Astrocyte of the cerebellum (primary cell): ENCODE results near the gene CDC45.

Source experiments
- DNase-seq: peaks from one replicate; pipeline ENCODE4 v3.0.0-alpha.2; 2011; ENCODE audit warnings: low read depth
- H3K4me3 ChIP-seq: 2 replicates; pipeline ENCODE4 v1.5.1; 2011; ENCODE audit warnings: mild to moderate bottlenecking, low read depth, low read length, moderate library complexity
- in situ Hi-C: cut with HindIII; loops from 2 replicates; pipeline ENCODE4 v1.10.0; 2017; ENCODE audit warnings: low sequenced_read_pairs
- TF ChIP-seq, protein P1 (sequence below): IDR thresholded peaks from 2 replicates; pipeline ENCODE4 v1.5.1; 2012; ENCODE audit warnings: low read length, low read depth, moderate library complexity, mild to moderate bottlenecking; ENCODE audit errors: missing control alignments

CDC45 gene

DNA sequence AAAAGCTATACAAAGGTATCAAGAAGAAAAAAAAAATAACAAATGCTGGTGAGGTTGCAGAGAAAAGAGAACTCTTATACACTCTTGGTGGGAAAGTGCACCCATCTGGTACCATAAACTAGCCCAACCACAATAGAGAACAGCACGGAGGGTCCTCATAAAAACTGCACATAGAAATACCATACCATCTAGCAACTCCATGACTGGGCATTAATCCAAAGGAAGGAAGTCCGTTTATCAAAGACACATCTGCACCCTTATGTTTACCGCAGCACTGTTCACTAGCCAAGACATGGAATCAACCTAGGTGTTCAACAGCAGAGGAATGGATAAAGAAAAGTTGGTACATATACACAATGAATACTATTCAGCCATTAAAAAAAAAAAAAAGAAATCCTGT is 55.3 kb downstream of the CDC45 start:
- H3K4me3 ChIP-seq: no peak overlapping the region
- DNase-seq: no peak
- in situ Hi-C loops: no loop called here
- TF ChIP-seq, protein P1, sequence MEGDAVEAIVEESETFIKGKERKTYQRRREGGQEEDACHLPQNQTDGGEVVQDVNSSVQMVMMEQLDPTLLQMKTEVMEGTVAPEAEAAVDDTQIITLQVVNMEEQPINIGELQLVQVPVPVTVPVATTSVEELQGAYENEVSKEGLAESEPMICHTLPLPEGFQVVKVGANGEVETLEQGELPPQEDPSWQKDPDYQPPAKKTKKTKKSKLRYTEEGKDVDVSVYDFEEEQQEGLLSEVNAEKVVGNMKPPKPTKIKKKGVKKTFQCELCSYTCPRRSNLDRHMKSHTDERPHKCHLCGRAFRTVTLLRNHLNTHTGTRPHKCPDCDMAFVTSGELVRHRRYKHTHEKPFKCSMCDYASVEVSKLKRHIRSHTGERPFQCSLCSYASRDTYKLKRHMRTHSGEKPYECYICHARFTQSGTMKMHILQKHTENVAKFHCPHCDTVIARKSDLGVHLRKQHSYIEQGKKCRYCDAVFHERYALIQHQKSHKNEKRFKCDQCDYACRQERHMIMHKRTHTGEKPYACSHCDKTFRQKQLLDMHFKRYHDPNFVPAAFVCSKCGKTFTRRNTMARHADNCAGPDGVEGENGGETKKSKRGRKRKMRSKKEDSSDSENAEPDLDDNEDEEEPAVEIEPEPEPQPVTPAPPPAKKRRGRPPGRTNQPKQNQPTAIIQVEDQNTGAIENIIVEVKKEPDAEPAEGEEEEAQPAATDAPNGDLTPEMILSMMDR: no peak

DNA sequence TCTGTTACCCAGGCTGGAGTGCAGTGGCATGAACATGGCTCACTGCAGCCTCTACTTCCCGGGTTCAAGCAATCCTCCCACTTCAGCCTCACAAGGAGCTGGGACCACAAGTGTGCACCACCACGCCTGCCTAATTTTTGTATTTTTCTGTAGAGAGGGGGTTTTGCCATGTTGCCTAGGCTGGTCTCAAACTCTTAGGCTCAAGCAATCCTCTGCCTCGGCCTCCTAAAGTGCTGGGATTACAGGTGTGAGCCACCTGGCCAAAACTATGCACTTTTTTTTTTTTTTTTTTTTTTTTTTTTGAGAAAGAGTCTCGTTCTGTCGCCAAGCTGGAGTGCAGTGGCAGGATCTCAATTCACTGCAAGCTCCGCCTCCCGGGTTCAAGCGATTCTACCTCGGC is 56.8 kb downstream of the CDC45 start:
- in situ Hi-C loops: no loop called here
- TF ChIP-seq, protein P1: no peak
- H3K4me3 ChIP-seq: no peak overlapping the region
- no peak for DNase-seq

DNA sequence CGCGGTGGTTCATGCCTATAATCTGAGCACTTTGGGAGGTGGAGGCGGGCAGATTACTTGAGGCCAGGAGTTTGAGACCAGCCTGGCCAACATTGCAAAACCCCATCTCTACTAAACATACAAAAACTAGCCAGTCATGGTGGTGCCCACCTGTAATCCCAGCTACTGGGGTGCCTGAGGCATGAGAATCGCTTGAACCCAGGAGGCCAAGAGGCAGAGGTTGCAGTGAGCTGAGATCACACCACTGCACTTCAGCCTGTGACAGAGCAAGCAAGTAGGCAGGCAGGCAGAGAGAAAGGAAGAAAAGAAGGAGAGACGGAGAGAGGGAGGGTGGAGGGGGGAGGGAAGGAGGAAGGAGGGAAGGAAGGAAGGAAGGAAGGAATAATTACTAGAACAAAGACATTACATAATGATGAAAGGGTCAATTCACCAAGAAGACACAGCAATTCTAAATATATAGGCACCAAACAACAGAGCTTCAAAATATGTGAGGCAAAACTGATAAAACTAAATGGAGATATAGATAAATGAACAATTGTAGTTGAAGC is 58.3 kb downstream of the CDC45 start:
- in situ Hi-C loops: no loop called here
- no peak for DNase-seq
- H3K4me3 ChIP-seq: no peak overlapping the region
- TF ChIP-seq, protein P1: no peak

DNA sequence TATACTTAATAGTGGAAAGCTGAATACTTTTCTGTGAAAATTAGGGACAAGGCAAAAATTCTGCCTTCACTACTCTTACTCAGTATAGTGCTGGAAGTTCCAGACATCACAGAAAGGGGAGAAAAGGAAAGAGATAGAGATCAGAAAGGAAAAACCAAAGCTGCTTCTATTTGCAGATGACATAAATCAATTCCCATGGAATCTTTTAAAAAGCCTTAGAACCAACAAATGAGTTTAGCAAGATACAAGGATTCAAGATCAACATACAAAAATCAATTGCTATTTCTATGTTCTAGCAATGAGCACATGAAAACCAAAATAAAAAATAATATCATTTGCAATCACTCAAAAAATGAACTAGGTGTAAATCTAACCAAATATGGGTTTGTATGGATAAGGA is 60.7 kb downstream of the CDC45 start:
- in situ Hi-C loops: no loop called here
- DNase-seq: no peak
- TF ChIP-seq, protein P1: no peak
- no peak overlapping the region for H3K4me3 ChIP-seq

DNA sequence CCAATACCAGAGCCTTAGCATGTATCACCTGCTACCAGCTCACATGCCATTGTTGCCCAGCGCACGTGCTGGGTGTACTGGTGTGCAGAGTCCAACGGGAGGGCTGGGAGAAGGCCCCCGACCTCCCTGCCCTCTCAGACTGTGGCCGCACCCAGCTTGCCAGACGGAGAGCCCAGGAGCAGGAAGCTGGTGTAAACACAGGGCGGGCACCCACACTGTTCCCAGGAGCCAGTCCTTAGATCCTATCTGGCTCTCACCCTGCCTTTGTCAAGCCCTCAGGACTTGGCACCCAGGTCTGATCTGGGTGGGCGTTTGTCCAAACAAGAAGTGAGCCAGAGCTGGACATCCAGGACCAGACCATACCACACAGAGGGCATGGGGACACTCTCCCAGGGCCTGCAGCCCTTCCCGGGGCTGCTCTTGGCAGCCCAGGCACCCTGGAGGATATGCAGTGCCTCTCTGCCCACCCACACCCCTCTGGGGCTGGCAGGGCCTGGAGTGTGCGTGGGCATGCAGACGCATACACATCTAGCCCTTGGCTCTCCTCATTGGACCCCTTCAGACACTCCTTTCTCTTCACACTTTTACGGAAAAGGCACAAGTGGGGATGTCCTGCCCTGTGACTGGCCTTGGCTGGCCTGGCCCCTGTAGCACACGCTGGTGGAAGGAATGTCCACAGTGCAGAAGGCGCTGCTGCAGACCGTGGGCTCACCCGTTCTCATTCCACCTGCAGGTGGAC is 64.4 kb downstream of the CDC45 start:
- in situ Hi-C loops: no loop called here
- no peak overlapping the region for H3K4me3 ChIP-seq
- DNase-seq: no peak
- TF ChIP-seq, protein P1: no peak

DNA sequence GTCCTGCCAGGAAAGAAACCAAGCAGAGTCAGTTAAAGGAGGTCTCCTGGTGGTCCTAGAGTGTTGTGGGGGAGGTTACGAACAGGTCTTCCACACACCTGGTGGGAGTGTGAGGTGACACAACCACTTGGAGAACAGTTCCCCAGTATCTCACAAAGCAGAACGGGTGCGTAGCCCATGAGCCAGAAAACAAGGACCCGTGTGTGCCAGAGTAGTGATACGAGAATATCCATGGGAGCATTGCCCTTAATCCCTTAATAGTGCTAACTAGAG is 66.2 kb downstream of the CDC45 start:
- in situ Hi-C loops: no loop called here
- TF ChIP-seq, protein P1: no peak
- no peak overlapping the region for H3K4me3 ChIP-seq
- DNase-seq: no peak
